ENCODE data around the gene ARF1. TPM values are rescaled to one million over a fixed set of nuclear protein-coding genes. Genes with fewer than 3 reads are reported as not detected.

Gene ARF1
- total RNA-seq, 1 donor: 339 TPM

Small RNAs within 50 kb of the gene (small RNA-seq; reads per million reads assigned to genes)
- gene AL359510.1: not detected

Other genes starting within 250 kb of the ARF1 start
- under 0.01 and 0.32 TPM in 2 replicates for gene WNT9A, start 134.8 kb upstream of the ARF1 start, total RNA-seq
- not detected in 2 replicates for gene WNT3A, start 75.7 kb upstream of the ARF1 start, total RNA-seq
- gene C1orf35, start 20.6 kb downstream of the ARF1 start, total RNA-seq: 5.6 and 5.8 TPM in 2 replicates
- 39.3 and 48.0 TPM in 2 replicates for gene MRPL55, start 26.6 kb downstream of the ARF1 start, total RNA-seq
- gene GUK1, start 57.6 kb downstream of the ARF1 start, total RNA-seq: 367 and 380 TPM in 2 replicates
- 2.6 and 3.9 TPM in 2 replicates for gene GJC2, start 67.2 kb downstream of the ARF1 start, total RNA-seq
- gene IBA57, start 83.1 kb downstream of the ARF1 start, total RNA-seq: 3.5 and 4.3 TPM in 2 replicates
- 13.0 and 14.5 TPM in 2 replicates for gene OBSCN, start 125.3 kb downstream of the ARF1 start, total RNA-seq